Right atrium auricular region (tissue), 2 donors: ENCODE results near the gene COL10A1. TPM values are rescaled to one million over a fixed set of nuclear protein-coding genes. Genes with fewer than 3 reads are reported as not detected.

ENCODE experiments used
- DNase-seq: peaks from one replicate; pipeline ENCODE4 v3.0.0-alpha.2; 2019; ENCODE audit warnings: low spot score
- H3K27ac ChIP-seq, 2 donors: fragments of 200-600 bp; sonication (generic); 1 replicate in 1 of 2; 2 replicates in 1 of 2; pipeline ENCODE4 v1.5.1; 2016 to 2019
- H3K27me3 ChIP-seq, 2 donors: fragments of 200-600 bp; sonication (generic); one replicate each; pipeline versions ENCODE4 v1.5.1 to v1.6.0; 2017 to 2019
- H3K36me3 ChIP-seq: fragments of 200-600 bp; sonication (generic); one replicate; pipeline ENCODE4 v1.5.1; 2016
- H3K4me1 ChIP-seq, 2 donors: fragments of 200-600 bp; sonication (generic); one replicate each; pipeline versions ENCODE4 v1.5.1 to v1.6.0; 2017 to 2019
- H3K4me3 ChIP-seq, 2 donors: fragments of 200-600 bp; sonication (generic); 1 replicate in 1 of 2; 2 replicates in 1 of 2; pipeline ENCODE4 v1.5.1; 2017 to 2019; ENCODE audit warnings: mild to moderate bottlenecking in 1 of 2, moderate library complexity in 1 of 2
- H3K9me3 ChIP-seq, 2 donors: fragments of 200-600 bp; sonication (generic); one replicate each; pipeline ENCODE4 v1.5.1; 2019
- total RNA-seq, 2 donors: library from RNA; depleted of rRNA; stranded (reverse); fragments of >200 nt; gene quantifications; one replicate each; pipeline ENCODE4 v1.1.0, GENCODE V29; 2016
- TF ChIP-seq, protein P1 (sequence below), 2 donors: fragments of 200-600 bp; sonication (generic); IDR thresholded peaks; one replicate each; pipeline ENCODE4 v1.5.1; 2019; ENCODE audit warnings: antibody characterized with exemption in 2 of 2

COL10A1 gene
- total RNA-seq, 2 donors from 2014 or later: not detected

DNA sequence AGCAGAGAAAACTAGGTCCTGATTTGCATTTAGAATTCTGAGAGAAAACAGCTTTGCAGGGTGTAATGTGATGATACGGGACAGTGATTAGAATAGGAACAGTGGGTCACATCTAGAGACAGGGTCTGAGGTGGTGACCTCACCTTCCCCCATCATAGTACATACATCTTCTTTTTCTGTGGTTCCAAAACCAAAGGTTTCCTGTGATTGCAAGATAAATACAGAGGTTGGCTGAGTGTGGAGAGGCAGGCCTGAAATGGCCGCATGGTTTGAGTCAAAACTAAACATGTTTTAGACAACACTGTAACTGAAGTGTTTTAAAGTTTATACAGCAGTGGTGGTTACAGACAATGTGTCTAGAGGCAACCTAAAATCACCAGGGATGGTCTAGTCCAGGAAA, 35.7 kb downstream of the COL10A1 start:
- H3K36me3 ChIP-seq: no peaks in the 10 kb centered on the region
- no peak overlapping the region for H3K4me3 ChIP-seq
- no peaks in the 10 kb centered on the region for H3K9me3 ChIP-seq
- TF ChIP-seq, protein P1, sequence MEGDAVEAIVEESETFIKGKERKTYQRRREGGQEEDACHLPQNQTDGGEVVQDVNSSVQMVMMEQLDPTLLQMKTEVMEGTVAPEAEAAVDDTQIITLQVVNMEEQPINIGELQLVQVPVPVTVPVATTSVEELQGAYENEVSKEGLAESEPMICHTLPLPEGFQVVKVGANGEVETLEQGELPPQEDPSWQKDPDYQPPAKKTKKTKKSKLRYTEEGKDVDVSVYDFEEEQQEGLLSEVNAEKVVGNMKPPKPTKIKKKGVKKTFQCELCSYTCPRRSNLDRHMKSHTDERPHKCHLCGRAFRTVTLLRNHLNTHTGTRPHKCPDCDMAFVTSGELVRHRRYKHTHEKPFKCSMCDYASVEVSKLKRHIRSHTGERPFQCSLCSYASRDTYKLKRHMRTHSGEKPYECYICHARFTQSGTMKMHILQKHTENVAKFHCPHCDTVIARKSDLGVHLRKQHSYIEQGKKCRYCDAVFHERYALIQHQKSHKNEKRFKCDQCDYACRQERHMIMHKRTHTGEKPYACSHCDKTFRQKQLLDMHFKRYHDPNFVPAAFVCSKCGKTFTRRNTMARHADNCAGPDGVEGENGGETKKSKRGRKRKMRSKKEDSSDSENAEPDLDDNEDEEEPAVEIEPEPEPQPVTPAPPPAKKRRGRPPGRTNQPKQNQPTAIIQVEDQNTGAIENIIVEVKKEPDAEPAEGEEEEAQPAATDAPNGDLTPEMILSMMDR (IDR thresholded peaks at IDR 0.05): no peak
- H3K4me1 ChIP-seq: no peaks in the 10 kb centered on the region
- DNase-seq: no peak
- no peak overlapping the region for H3K27ac ChIP-seq
- no peaks in the 10 kb centered on the region for H3K27me3 ChIP-seq

DNA sequence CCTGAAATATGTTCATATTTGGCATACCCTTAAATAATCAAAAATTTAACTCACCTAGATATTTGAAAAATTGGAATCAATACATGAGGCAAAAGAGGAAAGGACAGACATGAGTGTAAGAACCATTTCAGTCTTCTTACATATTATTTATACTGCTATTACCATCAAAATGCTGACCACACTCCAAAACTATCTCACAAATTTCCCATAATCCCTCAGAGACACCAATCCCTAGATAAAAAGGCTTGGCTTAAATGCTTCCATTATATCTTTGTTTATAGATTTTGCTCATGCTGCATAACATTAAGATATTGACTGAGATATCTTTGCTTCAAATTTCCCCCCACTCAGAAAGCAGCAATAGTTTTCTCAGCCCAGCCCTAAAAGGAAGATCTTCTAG, 37.0 kb downstream of the COL10A1 start:
- no peak overlapping the region for H3K4me3 ChIP-seq
- no peaks in the 10 kb centered on the region for H3K27me3 ChIP-seq
- no peaks in the 10 kb centered on the region for H3K9me3 ChIP-seq
- no peaks in the 10 kb centered on the region for H3K36me3 ChIP-seq
- TF ChIP-seq, protein P1 (IDR thresholded peaks at IDR 0.05): no peak
- H3K4me1 ChIP-seq: no peaks in the 10 kb centered on the region
- H3K27ac ChIP-seq: no peak overlapping the region
- no peak for DNase-seq

DNA sequence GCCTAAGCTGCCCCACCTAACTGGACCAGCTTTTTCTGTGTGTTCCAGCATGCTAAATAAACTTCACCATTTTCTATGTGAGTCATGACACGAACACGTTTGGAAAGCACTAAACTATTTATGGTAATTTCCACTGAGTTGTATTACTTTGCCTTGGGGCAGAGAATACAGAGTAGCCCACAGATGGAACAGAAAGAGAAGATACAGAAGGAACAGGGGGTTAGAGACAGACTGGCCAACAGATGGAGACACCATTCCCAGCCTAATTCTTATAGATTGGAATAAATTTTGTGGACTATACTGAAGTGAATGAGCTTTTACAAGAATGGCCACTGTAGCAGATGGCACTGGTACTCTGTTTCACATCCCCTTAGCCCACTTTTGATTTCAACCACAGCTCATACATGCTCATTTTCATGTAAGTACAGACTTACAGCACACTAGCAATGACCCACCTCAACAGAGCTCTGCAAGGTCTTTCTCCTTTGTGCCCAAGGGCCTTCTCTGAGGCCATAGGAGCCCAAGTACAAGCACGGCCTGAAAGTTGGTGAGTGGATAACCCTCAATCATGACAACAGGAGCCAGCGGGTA, 38.4 kb downstream of the COL10A1 start:
- TF ChIP-seq, protein P1 (IDR thresholded peaks at IDR 0.05): no peak
- Histone ChIP-seq H3K27ac (no peak overlapping the region), H3K36me3 (no peaks in the 10 kb centered on the region)

DNA sequence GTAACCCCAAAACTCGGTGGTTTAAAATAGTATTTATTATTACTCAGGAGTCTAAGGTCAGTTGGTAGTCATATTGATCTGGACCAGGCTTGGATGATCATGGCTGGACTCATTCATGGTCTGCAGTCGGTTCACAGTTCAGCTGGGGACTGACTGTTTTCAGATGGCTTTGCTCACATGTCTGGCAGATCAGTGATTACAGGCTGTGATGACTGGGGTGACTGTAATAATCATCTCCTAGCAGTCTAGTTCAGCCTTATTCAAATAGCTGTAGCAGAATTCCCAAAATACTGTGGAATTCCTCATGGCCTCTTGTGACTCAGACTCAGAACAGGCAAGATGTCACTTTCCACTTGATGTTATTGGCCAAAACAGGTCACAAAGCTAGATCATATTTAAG, 41.6 kb downstream of the COL10A1 start:
- no peaks in the 10 kb centered on the region for H3K27me3 ChIP-seq
- TF ChIP-seq, protein P1 (IDR thresholded peaks at IDR 0.05): no peak
- no peak overlapping the region for H3K4me3 ChIP-seq
- no peaks in the 10 kb centered on the region for H3K36me3 ChIP-seq
- no peaks in the 10 kb centered on the region for H3K4me1 ChIP-seq
- H3K9me3 ChIP-seq: no peaks in the 10 kb centered on the region
- no peak for DNase-seq
- no peak overlapping the region for H3K27ac ChIP-seq

More for the DNA sequence above, 38.4 kb downstream of the COL10A1 start:
- Histone ChIP-seq H3K4me1 (no peaks in the 10 kb centered on the region), H3K9me3 (no peaks in the 10 kb centered on the region), H3K27me3 (no peaks in the 10 kb centered on the region), H3K4me3 (no peak overlapping the region)
- DNase-seq: no peak

DNA sequence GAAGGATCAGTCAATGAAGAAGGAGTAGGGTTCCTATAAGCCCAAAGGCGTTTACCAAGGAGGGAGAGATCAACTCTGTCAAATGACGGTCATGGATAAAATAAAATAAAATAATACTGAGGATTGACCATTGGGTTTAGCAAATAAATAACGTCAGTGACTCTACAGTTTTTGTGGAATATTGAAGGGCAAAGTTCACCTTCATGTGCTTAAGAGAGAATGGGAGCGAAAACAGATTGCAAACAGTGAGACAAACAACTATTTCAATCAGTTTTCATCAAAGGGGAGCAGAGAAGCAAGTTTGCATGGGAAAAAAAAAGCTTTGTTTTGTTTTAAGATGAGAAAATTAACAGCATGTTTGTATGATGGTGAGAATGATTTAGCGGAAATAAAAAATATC, 42.9 kb downstream of the COL10A1 start:
- H3K4me1 ChIP-seq: no peaks in the 10 kb centered on the region
- DNase-seq: no peak
- no peaks in the 10 kb centered on the region for H3K27me3 ChIP-seq
- no peaks in the 10 kb centered on the region for H3K9me3 ChIP-seq
- H3K27ac ChIP-seq: no peak overlapping the region
- no peak overlapping the region for H3K4me3 ChIP-seq
- TF ChIP-seq, protein P1 (IDR thresholded peaks at IDR 0.05): no peak
- no peaks in the 10 kb centered on the region for H3K36me3 ChIP-seq

DNA sequence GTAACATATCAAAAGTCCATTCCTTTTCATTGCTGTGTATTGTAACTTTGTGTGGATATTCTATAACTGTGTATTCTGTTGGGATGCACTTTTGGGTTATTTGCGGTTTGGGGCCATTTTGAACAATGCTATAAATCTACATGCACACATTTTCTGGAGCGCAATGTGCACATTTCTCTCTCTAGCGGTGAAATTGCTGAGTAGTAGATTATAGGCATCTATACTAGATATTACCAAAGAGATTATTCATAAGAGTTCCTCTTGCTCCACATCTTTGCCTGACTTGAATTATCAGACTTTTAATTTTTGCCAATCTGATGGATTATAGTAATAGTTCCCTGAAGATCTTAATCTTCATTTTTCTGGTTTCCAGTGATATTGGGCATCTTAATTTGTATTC, 47.0 kb downstream of the COL10A1 start:
- Histone ChIP-seq H3K9me3 (no peaks in the 10 kb centered on the region), H3K4me1 (peaks cover 0 to under 1% of the 10 kb centered on the region in 2 donors), H3K36me3 (no peaks in the 10 kb centered on the region), H3K27me3 (no peaks in the 10 kb centered on the region), H3K4me3 (no peak overlapping the region), H3K27ac (no peak overlapping the region)
- DNase-seq: no peak
- TF ChIP-seq, protein P1 (IDR thresholded peaks at IDR 0.05): no peak
